ENCODE results near the gene ATAD3C.
"Not testable (repeated sequence)": the region's sequence is repeated elsewhere in the genome, so short reads cannot be mapped to it uniquely, and the experiment has no call there.

- not testable (repeated sequence) for TF ChIP-seq EZH2 (IDR thresholded peaks at IDR 0.05; ENCODE audit: low read depth, unreplicated experiment); POLR2AphosphoS5 (IDR thresholded peaks at IDR 0.05; ENCODE audit: low read depth); CTCF (conservative IDR thresholded peaks at IDR 0.05; ENCODE audit: low read depth in 2 of 2); JUNB (IDR thresholded peaks at IDR 0.05; ENCODE audit: unreplicated experiment); STAT1 (IDR thresholded peaks at IDR 0.05; ENCODE audit: unreplicated experiment); EZH2phosphoT487 (IDR thresholded peaks at IDR 0.05; ENCODE audit: unreplicated experiment); REST (IDR thresholded peaks at IDR 0.05; ENCODE audit: unreplicated experiment); ETS1 (IDR thresholded peaks at IDR 0.05); NANOG (IDR thresholded peaks at IDR 0.05; ENCODE audit: borderline replicate concordance); CREB1 (CRISPR knock-in tag; IDR thresholded peaks at IDR 0.05; ENCODE audit: low read depth)
These were observed 56.3 kb downstream of the ATAD3C start for GRCh38 chr1:1505801-1506200.

All from GM23338 (cell line).